Gastrocnemius medialis (tissue), 4 donors: ENCODE results near the gene TNS3. TPM values are rescaled to one million over a fixed set of nuclear protein-coding genes. Genes with fewer than 3 reads are reported as not detected.

ENCODE experiments used
- ATAC-seq, 2 donors: fragments of 150-250 bp; one replicate each; pipeline ENCODE4 v1.9.1; 2016
- DNase-seq, 2 donors: peaks; one replicate each; pipeline ENCODE4 v3.0.0-alpha.2; 2019
- H3K27ac ChIP-seq, 4 donors: fragments of 200-600 bp; sonication (generic); 1 replicate in 1 of 4; 2 replicates in 3 of 4; pipeline ENCODE4 v1.5.1; 2016 to 2018; ENCODE audit warnings: mild to moderate bottlenecking in 2 of 4, moderate library complexity in 1 of 4
- H3K27me3 ChIP-seq, 3 donors: fragments of 200-600 bp; sonication (generic) in 2 of 3; 1 replicate in 1 of 3; 2 replicates in 2 of 3; pipeline versions ENCODE4 v1.5.1 to v1.6.0; 2016 to 2019; ENCODE audit warnings: mild to moderate bottlenecking in 1 of 3, moderate library complexity in 1 of 3
- H3K36me3 ChIP-seq, 2 donors: fragments of 200-600 bp; sonication (generic) in 1 of 2; one replicate each; pipeline ENCODE4 v1.5.1; 2017 to 2018
- H3K4me1 ChIP-seq, 2 donors: fragments of 200-600 bp; sonication (generic) in 1 of 2; one replicate each; pipeline ENCODE4 v1.5.1; 2016 to 2017; ENCODE audit warnings: mild to moderate bottlenecking in 2 of 2
- H3K4me3 ChIP-seq, 4 donors: fragments of 200-600 bp; sonication (generic) in 3 of 4; 1 replicate in 1 of 4; 2 replicates in 3 of 4; pipeline ENCODE4 v1.5.1; 2016 to 2019; ENCODE audit warnings: mild to moderate bottlenecking in 2 of 4
- H3K9me3 ChIP-seq, 3 donors: fragments of 200-600 bp; sonication (generic) in 2 of 3; 1 replicate in 1 of 3; 2 replicates in 2 of 3; pipeline ENCODE4 v1.5.1; 2016 to 2019
- POLR2A ChIP-seq, 2 donors: fragments of 450-650 bp; IDR thresholded peaks; one replicate each; pipeline ENCODE4 v1.6.1; 2017; ENCODE audit warnings: antibody characterized with exemption in 2 of 2, mild to moderate bottlenecking in 2 of 2, moderate library complexity in 2 of 2
- in situ Hi-C, 4 donors: fragments of 200-750 bp; cut with MboI; loops; one replicate each; pipeline versions ENCODE4 v1.15.0 to v1.8.0; 2017; ENCODE audit warnings: low sequenced_read_pairs in 4 of 4
- intact Hi-C: fragments of 100-400 bp; cut with DNase I; formaldehyde crosslinking; loops from one replicate; pipeline ENCODE4 v1.15.1; 2023; ENCODE audit warnings: low total_unique reads
- total RNA-seq, 4 donors: library from RNA; depleted of rRNA; stranded (reverse); fragments of >200 nt; gene quantifications; one replicate each; pipeline versions ENCODE4 v1.1.0 to v1.2.3, GENCODE V29; 2016
- TF ChIP-seq, protein P1 (sequence below), 5 experiments: fragments of 450-650 bp in 3 of 5; fragments of 200-600 bp in 2 of 5; sonication (generic) in 2 of 5; IDR thresholded peaks in 4 of 5; conservative IDR thresholded peaks in 1 of 5; 1 replicate in 4 of 5; 2 replicates in 1 of 5; pipeline ENCODE4 v1.5.1; 2016 to 2019; ENCODE audit warnings: antibody characterized with exemption in 5 of 5, mild to moderate bottlenecking in 3 of 5, moderate library complexity in 3 of 5

TNS3 gene
- total RNA-seq, 4 donors from 2014 or later = 39.4 to 64.3 (median 50.5) TPM

DNA sequence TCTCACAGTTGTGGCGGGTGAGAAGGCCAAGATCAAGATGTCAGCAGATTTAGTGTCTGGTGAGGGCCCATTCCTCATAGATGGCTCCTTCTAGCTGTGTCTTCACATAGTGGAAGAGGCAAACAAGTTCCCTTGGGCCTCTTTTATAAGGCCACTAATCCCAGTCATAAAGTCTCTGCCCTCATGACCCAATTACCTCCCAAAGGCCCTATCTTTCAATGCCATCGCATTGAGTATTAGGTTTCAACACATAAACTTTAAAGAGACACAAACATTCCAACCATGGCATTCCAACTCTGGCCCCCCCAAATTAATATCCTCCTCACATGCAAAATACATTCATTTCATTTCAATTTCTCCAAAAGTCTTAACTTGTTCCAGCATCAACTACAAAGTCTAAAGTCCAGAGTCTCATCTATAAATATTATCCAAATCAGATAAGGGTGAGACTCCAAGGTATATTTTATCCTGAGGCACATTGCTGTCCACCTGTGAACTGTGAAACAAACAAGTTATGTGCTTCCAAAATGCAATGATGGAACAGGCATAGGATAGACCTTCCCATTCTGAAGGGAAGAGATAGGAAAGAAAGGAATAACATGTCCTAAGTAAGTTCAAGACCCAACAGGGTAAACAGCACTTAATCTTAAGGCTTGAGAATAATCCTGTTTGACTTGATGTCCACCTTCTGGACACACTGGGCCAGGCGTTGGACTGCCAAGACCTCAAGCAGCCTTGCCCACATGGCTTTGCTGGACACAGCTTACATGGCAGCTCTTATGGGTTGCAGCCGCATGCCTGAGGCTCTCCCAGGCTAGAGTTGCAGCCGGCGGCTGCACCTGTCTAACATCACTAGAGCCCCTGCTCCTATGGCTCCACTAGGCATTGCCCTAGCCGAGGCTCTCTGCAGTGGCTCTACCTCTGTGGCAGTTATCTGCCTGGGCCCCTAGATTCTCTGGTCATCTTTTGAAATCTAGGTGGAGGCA is 312.8 kb downstream of the TNS3 start:
- no peak for ATAC-seq
- in situ Hi-C loops (loop anchor here in 3 of 4 donors (10.0 to 25.0 kb wide), 4 partner anchors 166 to 556 kb away; no protein-coding TSS in a partner anchor), intact Hi-C loops (loop anchor here (5.0 kb wide), 2 partner anchors 103 to 168 kb away; no protein-coding TSS in a partner anchor)
- Histone ChIP-seq H3K27me3 (no peaks in the 10 kb centered on the region), H3K27ac (no peak overlapping the region), H3K9me3 (no peaks in the 10 kb centered on the region), H3K36me3 (no peaks in the 10 kb centered on the region), H3K4me1 (peaks cover 4 to 12% of the 10 kb centered on the region in 2 donors), H3K4me3 (no peak overlapping the region)
- no peak for DNase-seq
- TF ChIP-seq, protein P1, sequence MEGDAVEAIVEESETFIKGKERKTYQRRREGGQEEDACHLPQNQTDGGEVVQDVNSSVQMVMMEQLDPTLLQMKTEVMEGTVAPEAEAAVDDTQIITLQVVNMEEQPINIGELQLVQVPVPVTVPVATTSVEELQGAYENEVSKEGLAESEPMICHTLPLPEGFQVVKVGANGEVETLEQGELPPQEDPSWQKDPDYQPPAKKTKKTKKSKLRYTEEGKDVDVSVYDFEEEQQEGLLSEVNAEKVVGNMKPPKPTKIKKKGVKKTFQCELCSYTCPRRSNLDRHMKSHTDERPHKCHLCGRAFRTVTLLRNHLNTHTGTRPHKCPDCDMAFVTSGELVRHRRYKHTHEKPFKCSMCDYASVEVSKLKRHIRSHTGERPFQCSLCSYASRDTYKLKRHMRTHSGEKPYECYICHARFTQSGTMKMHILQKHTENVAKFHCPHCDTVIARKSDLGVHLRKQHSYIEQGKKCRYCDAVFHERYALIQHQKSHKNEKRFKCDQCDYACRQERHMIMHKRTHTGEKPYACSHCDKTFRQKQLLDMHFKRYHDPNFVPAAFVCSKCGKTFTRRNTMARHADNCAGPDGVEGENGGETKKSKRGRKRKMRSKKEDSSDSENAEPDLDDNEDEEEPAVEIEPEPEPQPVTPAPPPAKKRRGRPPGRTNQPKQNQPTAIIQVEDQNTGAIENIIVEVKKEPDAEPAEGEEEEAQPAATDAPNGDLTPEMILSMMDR (IDR thresholded peaks at IDR 0.05 in 4 of 5, conservative IDR thresholded peaks at IDR 0.05 in 1 of 5) = no peak
- TF ChIP-seq POLR2A (IDR thresholded peaks at IDR 0.05) = no peak

DNA sequence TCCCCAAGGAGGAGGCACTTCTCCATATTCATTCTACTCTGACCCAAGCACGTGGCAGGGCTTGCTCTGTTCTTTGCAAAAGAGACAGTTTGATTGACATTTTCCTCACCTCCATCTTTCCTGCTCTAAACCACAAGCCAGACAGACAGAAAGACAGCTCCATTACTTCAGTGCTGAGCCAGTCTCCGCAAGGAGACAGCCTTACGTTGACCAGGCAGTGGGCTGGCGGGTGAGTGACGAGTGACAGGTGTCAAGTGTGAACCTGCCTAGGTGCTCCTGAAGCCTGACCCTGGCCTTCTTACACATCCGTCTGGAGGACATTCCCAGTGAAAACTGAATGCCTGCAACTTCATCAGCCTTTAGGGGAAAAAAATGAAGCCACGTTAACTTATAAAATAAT is 314.6 kb downstream of the TNS3 start:
- DNase-seq (no peak), ATAC-seq (no peak)
- TF ChIP-seq, protein P1 (IDR thresholded peaks at IDR 0.05 in 4 of 5, conservative IDR thresholded peaks at IDR 0.05 in 1 of 5) = no peak
- no peak for TF ChIP-seq POLR2A (IDR thresholded peaks at IDR 0.05)
- Histone ChIP-seq H3K9me3 (no peaks in the 10 kb centered on the region), H3K27me3 (no peaks in the 10 kb centered on the region), H3K4me3 (no peak overlapping the region), H3K27ac (peak overlapping the region in 2 of 4 donors; percentile 55 to 66), H3K36me3 (no peaks in the 10 kb centered on the region), H3K4me1 (peaks cover 4 to 12% of the 10 kb centered on the region in 2 donors)
- in situ Hi-C loops (loop anchor here in 3 of 4 donors (10.0 to 25.0 kb wide), 4 partner anchors 167 to 557 kb away; no protein-coding TSS in a partner anchor), intact Hi-C loops (loop anchor here (2.0 to 5.0 kb wide), 3 partner anchors 69 to 170 kb away; no protein-coding TSS in a partner anchor)

DNA sequence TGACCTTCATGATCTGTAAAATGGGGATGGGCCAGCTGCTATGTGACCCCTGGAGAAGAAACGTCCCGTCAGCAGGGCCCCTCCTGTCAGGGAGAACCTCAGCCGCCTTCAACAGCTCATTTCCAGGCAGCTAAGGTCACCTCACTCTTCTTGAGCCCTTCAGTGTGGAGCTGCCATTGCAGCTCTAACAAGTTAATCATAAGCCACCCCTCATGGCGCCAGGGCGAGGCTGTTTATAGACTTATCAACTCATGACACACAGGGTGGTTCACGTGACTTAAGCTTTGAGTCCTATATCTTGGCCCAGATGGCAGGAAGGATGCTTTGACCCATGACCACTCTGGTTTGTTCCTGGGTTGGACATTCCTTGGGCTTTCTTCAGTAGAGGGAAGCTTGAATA is 315.1 kb downstream of the TNS3 start:
- H3K27me3 ChIP-seq = no peaks in the 10 kb centered on the region
- no peaks in the 10 kb centered on the region for H3K9me3 ChIP-seq
- TF ChIP-seq POLR2A (IDR thresholded peaks at IDR 0.05) = no peak
- TF ChIP-seq, protein P1 (IDR thresholded peaks at IDR 0.05 in 4 of 5, conservative IDR thresholded peaks at IDR 0.05 in 1 of 5) = no peak
- DNase-seq (peak in 1 of 2 donors; percentile 33), ATAC-seq (peak; percentile 29 to 48)
- H3K4me1 ChIP-seq = peaks cover 4 to 12% of the 10 kb centered on the region in 2 donors
- H3K27ac ChIP-seq = peak overlapping the region; percentile 17 to 66 (median 44)
- H3K36me3 ChIP-seq = no peaks in the 10 kb centered on the region
- in situ Hi-C loops = loop anchor here in 3 of 4 donors (10.0 to 25.0 kb wide), 4 partner anchors 168 to 558 kb away; no protein-coding TSS in a partner anchor
- H3K4me3 ChIP-seq = no peak overlapping the region
- intact Hi-C loops = loop anchor here (1.0 to 5.0 kb wide), 4 partner anchors 70 to 553 kb away; no protein-coding TSS in a partner anchor

DNA sequence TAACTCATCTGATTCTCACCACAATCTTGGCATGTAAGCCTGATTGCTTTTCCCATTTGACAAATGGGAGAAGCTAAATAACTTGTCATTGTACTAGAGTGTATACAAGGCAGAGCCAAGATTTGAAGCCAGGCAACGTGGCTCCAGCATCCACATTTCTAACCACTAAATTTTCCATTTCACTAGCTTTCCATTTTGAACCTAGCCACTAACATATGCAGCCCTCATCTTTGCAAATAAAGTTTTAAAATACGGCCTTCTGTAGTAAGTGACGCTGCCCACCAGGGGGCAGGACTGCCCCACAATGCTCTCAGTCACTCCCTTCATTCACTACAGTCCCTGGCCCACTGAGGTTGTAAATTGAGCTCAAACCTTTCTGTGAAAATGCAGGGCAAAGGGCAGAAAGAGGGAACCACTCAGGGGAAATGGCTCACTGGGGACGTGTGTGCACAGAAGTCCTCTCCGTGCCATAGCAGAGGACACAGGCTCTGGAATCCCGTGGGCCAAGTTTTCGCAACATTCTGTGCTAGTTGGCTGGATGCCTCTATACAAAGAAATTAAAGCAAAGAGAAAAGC is 315.7 kb downstream of the TNS3 start:
- H3K36me3 ChIP-seq = no peaks in the 10 kb centered on the region
- no peaks in the 10 kb centered on the region for H3K9me3 ChIP-seq
- peak overlapping the region in 3 of 4 donors; percentile 32 to 66 (median 55) for H3K27ac ChIP-seq
- intact Hi-C loops (loop anchor here (1.0 to 5.0 kb wide), 4 partner anchors 71 to 553 kb away; no protein-coding TSS in a partner anchor), in situ Hi-C loops (loop anchor here in 3 of 4 donors (10.0 to 25.0 kb wide), 4 partner anchors 169 to 559 kb away; no protein-coding TSS in a partner anchor)
- DNase-seq (peak; percentile 29 to 55), ATAC-seq (peak; percentile 82 to 89)
- H3K4me1 ChIP-seq = peaks cover 4 to 12% of the 10 kb centered on the region in 2 donors
- H3K4me3 ChIP-seq = no peak overlapping the region
- H3K27me3 ChIP-seq = no peaks in the 10 kb centered on the region
- no peak for TF ChIP-seq POLR2A (IDR thresholded peaks at IDR 0.05)
- TF ChIP-seq, protein P1 (IDR thresholded peaks at IDR 0.05 in 4 of 5, conservative IDR thresholded peaks at IDR 0.05 in 1 of 5) = peak; percentile 90 to 96 (median 93)
